ENCODE measurements around the gene FLT3LG. TPM values are rescaled to one million over a fixed set of nuclear protein-coding genes. Genes with fewer than 3 reads are reported as not detected.

FLT3LG gene
- total RNA-seq, 1 donor from 2014 or later = 19.6 TPM

DNA sequence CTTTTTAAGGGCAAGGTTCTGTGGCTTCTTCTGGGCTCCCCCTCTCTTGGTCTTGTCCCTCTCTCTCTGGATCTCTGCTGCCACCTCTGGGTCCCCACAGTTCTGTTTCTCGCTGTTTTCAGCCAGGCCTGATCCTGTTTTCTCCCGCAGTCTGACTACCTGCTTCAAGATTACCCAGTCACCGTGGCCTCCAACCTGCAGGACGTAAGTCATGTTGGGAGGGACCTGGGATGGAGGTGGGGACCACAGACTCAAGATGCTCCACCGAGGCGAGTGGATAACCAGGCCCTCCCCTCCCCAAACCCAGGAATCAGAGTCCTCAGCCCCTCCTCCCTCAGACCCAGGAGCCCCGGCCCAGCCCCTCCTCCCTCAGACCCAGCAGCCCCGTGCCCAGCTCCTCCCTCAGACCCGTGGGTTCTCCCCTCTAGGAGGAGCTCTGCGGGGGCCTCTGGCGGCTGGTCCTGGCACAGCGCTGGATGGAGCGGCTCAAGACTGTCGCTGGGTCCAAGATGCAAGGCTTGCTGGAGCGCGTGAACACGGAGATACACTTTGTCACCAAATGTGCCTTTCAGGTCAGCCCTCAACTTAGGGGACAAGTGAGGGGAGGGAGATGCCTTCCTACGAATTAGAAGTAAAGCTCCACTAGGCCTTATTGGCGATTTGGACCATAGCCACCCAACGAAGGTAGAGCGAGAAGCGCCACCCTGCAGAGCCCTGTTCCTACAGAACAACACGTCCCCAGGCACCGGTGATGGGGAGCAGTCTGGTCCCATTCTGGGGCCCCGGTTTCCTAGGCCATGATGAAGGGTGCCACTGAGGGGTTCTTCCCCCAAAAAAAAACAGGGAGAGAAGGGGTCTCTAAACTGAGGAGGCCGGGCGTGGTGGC, 2.2 kb downstream of the FLT3LG start:
- intact Hi-C loops (cut with DNase I) = no loop called here
- DNase-seq (ENCODE audit: low spot score) (no peak), ATAC-seq (peak; percentile 47)

DNA sequence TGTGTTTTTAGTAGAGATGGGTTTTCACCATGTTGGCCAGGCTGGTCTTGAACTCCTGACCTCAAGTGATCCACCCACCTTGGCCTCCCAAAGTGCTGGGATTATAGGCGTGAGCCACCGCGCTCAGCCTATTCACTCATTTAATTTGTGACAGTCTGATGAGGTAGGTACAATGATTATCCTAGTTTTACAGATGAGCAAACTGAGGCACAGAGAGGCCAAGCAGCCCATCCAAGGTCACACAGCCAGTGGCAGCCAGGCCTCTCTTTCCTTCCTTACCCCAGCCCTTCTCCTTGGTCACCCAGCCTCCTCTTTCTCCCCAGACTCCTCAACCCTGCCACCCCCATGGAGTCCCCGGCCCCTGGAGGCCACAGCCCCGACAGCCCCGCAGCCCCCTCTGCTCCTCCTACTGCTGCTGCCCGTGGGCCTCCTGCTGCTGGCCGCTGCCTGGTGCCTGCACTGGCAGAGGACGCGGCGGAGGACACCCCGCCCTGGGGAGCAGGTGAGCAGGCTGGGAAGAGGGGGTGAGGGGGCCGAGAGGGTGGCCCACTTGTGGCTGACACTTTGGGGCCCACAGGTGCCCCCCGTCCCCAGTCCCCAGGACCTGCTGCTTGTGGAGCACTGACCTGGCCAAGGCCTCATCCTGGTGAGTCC, 6.1 kb downstream of the FLT3LG start:
- no peak for ATAC-seq
- intact Hi-C loops (cut with DNase I) = no loop called here
- DNase-seq (ENCODE audit: low spot score) = no peak

DNA sequence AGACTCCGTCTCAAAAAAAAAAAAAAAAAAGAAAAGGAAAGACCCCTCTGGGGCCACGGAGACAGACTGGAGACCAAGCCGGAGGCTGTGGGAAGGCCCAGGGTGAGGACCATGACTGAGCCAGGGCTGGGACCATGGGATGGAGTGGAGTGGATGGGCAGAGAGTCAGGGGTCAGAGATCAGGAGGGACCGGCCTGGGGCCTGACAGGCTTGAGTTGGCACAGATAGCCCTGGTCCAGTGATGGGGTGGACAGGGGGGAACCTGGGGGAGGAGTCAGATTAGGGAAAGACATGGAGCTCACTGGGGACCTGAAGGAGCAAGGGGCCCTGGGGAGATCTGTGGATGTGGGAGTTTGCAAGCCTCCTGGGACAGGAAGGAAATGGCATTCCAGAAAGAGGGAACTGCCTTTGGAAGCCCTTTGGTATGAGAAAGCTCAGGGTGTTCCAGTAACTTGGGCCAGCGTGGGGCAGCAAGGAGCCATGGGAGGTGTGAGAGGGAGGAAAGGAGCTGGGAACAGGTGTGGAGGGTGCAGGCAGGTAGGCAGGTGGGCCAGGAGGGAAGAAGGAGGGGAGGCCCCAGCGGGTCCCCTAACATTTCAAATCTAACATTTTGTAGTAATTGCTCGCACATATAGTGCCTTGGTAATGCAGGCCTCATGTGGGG, 7.1 kb downstream of the FLT3LG start:
- intact Hi-C loops (cut with DNase I) = no loop called here
- no peak for ATAC-seq
- DNase-seq (ENCODE audit: low spot score) = no peak

DNA sequence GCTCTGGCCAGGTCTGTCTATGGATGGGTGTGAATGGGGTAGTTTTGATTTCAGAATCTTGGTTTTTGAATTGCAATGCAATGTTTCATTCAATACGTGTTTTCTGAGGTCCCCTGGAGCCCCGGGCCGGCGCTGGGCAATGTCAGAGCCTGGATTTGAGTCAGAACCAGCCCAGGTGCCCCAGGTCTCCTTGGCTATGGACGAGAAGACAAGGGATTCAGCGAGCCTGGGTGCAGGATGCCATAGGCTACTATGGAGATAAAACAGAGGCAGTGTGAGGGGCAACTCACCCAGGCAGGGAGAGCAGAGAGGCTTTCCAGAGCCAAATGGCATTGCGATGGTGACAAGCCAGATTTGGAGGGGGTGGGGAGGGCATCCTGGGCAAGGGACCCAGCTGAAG, 12.2 kb downstream of the FLT3LG start:
- intact Hi-C loops (cut with DNase I) = no loop called here
- no peak for ATAC-seq
- no peak for DNase-seq (ENCODE audit: low spot score)

DNA sequence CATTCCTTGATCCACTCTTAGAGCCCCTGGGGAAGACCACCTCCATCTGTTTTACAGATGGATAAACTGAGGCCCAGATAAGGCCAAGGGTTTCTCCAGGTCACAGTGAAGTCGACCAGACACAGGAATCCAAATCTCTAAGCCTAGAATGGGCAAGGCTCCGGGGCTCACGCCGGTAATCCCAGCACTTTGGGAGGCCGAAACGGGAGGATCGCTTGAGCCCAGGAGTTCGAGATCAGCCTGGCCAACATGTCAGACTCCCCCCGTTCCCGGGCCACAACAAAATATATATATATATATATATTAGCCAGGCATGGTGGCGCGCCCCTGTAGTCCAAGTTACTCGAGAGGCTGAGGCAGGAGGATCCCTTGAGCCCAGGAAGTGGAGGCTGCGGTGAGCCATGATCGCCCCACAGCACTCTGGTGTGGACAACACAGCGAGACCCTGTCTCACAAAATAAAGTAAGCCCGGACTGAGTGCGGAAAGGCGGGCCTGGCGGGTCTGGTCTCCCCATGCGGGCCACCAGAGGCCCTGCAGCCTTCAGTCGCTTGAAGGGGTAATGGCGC, 12.8 kb downstream of the FLT3LG start:
- DNase-seq (ENCODE audit: low spot score) (no peak), ATAC-seq (no peak)
- intact Hi-C loops (cut with DNase I) = no loop called here

DNA sequence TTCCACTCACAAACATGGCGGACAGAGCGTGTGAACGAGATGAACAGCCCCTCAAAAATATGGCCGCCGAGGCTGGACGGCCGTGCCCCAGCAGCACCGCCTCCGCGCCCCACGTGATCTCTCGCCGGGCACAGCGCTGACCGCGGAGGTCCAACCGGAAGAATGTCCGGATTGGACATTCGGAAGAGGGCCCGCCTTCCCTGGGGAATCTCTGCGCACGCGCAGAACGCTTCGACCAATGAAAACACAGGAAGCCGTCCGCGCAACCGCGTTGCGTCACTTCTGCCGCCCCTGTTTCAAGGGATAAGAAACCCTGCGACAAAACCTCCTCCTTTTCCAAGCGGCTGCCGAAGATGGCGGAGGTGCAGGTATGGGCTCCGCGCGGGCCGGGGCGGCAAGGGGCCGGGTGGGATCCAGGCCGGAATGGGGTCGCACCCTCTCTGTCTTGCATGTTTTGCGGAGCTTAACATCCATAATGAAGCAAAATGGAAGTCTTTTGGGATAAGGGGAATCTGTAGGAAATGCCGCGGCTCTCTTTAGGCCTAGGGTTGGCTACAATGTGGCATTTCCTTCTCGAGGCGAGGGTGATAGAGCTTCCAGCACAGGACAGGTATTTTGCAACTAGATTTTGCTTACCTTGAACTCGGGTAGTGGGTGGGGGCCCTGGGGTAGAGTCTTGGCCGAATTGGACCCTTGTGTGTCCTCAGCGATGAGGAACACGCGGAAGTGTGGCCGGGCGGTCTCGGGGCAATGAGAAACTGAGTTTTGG, 13.4 kb downstream of the FLT3LG start, which contains the start of gene RPL13A:
Gene RPL13A (plus strand): TSS at position 332 of the 769 bp plus-strand sequence. CDS start 22 bp downstream, at position 354.
- intact Hi-C loops (cut with DNase I) = no loop called here
- peak; percentile 100 for DNase-seq (ENCODE audit: low spot score)
- ATAC-seq = peak; percentile 98

DNA sequence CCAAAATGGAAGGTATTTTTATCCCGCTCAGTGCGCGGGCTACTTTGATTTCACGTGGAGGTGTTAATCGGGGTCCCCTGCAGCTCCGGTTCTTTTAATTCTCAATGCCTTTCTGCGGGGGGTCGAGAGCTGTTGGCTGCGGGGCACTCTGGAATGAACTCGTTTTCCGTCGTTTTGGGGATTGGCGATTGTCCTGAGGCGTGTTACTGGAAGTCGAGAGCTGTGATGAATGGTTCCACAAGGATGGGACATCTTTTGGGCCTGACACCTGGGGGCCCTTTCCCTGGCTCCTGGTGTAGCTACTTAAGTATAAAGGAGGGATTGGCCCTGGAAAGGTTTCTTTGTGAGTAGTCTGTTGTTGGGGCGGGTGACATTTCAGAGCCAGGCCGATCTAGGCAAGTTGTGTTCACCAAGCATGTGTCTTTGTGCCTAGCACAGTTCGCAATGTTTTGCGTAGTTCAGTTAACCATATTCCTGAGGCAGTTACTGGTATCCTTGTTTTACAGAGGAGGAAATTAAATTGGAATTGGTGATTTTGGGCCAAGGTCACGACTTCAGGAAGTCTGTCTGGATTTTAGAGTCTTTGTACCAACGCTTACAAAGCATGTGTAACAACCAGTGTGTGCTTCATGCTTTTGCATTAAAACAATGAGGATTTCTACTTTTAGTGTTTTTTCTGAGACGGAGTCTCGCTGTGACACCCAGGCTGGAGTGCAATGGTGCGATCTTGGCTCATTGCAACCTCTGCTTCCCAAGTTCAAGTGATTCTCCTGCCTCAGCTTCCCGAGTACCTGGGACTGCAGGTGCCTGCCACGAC, 14.2 kb downstream of the FLT3LG start:
- intact Hi-C loops (cut with DNase I) = no loop called here
- no peak for DNase-seq (ENCODE audit: low spot score)
- no peak for ATAC-seq

DNA sequence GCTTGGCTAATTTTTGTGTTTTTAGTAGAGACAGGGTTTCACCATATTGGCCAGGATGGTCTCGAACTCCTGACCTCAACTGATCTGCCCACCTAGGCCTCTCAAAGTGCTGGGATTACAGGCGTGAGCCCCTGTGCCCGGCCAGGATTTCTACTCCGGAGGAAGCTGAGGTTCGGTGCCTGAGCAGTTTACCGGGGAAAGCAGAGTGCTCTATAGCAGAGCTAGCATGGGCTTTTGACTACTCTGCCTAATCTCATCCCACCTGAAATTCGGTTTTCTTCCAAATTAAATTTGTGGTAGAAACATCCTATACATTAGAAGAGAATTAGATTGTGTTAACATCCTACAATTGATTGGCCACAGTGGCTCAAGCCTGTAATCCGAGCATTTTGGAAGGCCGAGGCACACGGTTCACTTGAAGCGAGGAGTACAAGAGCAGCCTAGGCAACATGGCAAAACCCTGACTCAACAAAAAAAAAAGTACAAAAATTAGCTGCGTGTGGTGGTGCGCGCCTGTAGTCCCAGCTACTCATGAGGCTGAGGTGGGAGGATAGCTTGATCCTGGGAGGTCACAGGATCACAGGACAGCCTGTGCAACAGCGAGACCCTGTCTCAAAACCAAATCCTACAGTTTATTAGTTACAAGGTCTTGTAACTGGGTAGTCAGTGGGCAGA, 15.0 kb downstream of the FLT3LG start:
- intact Hi-C loops (cut with DNase I) = no loop called here
- ATAC-seq (no peak), DNase-seq (ENCODE audit: low spot score) (no peak)

DNA sequence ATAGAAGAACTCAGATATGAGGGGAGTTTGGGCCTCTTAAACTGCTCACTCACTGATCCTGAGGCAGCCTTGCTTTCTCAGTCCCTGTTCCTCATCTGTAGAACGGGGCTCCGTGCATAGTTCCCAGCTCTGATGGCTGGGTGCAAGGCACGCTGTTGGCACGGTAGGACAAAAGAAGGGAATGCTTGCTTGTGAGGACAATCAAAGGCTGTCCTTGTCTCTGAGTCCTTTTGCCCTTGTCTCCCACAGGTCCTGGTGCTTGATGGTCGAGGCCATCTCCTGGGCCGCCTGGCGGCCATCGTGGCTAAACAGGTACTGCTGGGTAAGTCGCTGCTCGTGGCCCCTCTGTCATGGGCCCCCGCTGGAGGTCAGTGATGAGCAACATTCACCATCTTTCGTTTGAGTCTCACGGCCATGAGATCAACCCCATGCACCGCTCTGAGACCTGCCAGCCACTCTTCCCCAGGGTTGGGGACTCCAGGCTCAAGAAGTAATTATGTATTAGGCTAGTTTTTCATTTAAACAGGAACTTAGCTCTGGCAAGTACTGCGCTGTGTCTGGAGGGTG, 15.7 kb downstream of the FLT3LG start:
- DNase-seq (ENCODE audit: low spot score) = no peak
- intact Hi-C loops (cut with DNase I) = no loop called here
- ATAC-seq = no peak

DNA sequence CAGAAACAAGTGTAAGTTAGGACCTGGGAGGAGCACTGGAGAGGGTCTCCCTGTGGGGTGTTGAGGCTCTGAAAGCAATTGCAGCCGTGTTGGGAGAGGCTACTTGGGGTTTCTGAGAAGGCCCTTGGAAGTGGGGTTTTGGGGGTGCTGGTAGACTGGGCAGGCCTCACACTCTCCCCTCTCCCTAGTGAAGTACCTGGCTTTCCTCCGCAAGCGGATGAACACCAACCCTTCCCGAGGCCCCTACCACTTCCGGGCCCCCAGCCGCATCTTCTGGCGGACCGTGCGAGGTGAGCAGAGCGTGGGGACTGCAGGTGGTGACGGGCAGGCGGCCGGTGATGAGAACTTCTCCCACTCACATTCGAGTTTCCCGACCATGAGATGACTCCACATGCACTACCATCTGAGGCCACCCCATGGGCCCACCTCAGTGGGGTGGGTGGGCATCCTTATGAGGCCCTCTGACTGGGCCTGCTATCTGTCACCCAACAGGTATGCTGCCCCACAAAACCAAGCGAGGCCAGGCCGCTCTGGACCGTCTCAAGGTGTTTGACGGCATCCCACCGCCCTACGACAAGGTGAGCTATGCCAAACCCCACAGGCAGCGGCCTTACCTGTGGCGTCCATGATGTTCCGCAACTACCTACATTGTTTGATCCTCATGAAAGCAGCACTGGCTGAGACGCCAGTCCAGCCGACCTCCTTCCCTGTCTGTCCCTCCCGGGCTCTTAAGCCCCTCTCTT, 16.4 kb downstream of the FLT3LG start:
- intact Hi-C loops (cut with DNase I) = no loop called here
- DNase-seq (ENCODE audit: low spot score) = no peak
- ATAC-seq = no peak

DNA sequence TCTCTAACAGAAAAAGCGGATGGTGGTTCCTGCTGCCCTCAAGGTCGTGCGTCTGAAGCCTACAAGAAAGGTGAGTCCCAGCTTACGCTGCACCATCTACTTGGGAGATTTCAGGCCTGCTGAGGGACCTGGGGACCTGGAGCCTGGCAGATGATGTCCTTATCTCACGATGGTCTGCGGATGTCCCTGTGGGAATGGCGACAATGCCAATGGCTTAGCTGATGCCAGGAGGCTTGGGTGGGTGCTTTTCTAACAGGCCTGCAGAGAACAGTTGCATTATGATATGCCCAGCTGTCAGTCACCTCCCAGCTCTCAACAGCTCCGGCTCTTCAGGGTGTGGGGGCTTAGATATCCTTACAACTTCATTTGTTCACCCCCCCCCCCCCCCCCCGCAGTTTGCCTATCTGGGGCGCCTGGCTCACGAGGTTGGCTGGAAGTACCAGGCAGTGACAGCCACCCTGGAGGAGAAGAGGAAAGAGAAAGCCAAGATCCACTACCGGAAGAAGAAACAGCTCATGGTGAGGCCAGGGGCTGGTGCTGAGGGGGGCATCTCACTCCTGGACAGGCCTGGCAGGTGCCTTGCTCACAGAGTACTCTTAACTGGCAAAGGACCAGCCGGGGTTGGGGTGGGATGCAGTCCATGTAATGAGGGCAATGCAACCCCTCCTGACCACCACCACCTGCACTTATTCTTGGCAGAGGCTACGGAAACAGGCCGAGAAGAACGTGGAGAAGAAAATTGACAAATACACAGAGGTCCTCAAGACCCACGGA, 17.2 kb downstream of the FLT3LG start:
- no peak for DNase-seq (ENCODE audit: low spot score)
- no peak for ATAC-seq
- intact Hi-C loops (cut with DNase I) = no loop called here

DNA sequence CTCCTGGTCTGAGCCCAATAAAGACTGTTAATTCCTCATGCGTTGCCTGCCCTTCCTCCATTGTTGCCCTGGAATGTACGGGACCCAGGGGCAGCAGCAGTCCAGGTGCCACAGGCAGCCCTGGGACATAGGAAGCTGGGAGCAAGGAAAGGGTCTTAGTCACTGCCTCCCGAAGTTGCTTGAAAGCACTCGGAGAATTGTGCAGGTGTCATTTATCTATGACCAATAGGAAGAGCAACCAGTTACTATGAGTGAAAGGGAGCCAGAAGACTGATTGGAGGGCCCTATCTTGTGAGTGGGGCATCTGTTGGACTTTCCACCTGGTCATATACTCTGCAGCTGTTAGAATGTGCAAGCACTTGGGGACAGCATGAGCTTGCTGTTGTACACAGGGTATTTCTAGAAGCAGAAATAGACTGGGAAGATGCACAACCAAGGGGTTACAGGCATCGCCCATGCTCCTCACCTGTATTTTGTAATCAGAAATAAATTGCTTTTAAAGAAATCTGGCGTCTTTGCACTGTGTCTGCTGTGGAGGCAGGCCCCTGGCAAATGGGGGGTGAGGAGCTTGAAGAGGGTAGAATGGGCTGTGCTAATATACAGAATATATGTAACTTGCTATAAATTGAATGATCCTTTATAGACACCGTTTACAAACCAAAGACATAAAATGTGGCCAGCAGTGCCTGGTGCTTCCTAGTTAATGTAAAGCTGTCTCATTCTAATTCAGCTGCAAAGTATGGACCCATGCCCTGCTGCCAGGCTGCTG, 18.0 kb downstream of the FLT3LG start:
- no peak for DNase-seq (ENCODE audit: low spot score)
- intact Hi-C loops (cut with DNase I) = no loop called here
- ATAC-seq = no peak

DNA sequence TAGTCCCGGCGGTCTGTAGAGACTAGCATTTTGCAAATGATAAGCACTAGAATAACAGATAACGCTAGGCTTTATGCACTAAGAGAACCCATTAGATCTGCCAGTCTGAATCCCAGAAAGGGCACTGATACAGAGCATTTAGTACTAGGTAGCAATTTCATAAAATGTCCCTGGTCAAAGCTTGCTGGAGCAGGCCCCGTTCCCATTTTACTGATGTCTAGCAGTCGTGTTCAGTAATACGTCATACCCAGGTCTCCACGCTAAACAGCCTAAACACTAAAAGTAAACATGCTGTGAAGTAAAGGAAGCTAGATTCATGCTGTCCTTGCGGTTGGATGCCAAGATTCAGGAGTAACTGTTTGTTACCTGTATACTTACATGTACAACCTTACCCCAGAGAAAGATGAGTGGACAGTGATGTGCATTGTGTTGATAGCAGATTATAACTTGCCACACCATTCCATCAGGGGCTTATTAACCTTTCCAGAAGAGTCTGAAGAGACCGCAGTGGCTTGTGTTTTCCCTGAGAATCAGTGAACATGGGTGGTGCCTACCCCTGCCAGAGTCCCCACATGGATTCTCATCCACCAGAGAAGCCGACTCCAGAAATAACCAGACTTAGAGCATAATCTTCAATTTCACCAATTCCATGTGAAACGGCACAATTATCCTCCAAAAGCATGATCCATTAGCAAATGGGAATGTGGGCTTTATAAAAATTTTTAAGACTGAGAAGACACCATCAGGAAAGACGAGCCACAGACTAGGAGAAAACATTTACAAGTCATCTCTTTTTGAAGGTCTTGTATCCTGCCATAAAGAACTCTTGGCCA, 18.8 kb downstream of the FLT3LG start:
- no peak for DNase-seq (ENCODE audit: low spot score)
- ATAC-seq = no peak
- intact Hi-C loops (cut with DNase I) = no loop called here

DNA sequence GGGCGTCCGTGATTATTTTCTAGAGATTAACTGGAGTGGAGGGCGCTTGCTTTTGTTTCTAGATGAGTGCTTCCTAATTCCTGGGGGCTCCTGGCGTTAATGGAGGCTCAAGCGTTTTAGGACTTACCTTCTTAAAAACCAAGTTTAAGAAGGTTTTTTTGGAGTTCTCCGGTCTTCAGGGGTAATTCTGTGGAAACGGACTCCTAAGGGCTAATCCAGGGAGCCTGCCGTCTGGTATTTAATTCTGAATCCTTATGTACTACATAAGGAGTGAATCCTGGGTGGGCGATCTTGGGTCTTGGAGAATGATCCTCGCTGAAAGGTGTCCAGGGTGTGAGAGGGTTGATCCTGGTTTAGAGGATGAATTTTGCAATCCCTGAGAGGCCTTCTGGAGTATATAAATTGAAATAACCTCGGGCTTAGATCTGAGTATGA, 22.6 kb downstream of the FLT3LG start:
- ATAC-seq = no peak
- no peak for DNase-seq (ENCODE audit: low spot score)
- intact Hi-C loops (cut with DNase I) = no loop called here

All from sciatic nerve (tissue), 2 donors.